GM10847 (cell line): ENCODE results near the gene PGK1.
A peak's percentile ranks its signal among the peaks of the same experiment; 100 is the strongest.

ENCODE experiments used
- POLR2A ChIP-seq: IDR thresholded peaks from 2 replicates; pipeline ENCODE4 v1.6.1; 2011; ENCODE audit not compliant: insufficient read length; ENCODE audit errors: extremely low read depth

The PGK1 gene

DNA sequence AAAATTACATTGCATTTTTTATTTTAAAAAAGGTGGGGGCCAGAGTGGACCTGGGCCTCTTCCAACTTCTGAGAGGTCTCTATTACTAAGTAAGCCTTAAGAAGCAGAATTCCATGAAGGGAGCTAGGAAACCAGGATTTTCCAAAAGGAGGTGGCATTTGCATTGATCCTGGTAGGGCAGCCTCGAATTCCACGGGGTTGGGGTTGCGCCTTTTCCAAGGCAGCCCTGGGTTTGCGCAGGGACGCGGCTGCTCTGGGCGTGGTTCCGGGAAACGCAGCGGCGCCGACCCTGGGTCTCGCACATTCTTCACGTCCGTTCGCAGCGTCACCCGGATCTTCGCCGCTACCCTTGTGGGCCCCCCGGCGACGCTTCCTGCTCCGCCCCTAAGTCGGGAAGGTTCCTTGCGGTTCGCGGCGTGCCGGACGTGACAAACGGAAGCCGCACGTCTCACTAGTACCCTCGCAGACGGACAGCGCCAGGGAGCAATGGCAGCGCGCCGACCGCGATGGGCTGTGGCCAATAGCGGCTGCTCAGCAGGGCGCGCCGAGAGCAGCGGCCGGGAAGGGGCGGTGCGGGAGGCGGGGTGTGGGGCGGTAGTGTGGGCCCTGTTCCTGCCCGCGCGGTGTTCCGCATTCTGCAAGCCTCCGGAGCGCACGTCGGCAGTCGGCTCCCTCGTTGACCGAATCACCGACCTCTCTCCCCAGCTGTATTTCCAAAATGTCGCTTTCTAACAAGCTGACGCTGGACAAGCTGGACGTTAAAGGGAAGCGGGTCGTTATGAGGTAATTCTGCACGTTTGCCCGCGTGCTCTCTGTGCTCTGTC is at the start of gene PGK1:
Gene PGK1, plus strand, starts transcription at position 626 of the 824 bp plus-strand sequence. Its CDS starts 93 bp downstream, at position 719.
- TF ChIP-seq POLR2A, result peak; percentile 58

DNA sequence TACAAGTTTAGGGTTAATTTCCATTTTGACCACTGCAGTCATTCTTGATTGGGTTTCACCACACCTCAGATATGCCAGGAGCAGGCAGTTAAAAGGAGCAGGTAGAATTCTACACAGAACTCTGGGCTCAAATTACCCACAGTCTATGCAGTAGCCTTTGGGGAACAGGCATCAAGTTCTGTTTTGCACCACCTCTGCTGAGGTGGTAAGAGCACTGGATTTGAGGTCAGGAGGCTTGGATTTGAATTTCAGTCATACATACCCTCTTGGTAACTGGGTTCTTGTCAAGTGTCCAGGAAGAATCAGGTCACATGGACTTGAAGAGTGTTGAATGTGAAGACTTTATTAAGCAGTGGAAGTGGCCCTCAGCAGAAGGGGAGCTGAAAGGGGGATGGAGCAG is 40.4 kb upstream of the PGK1 start:
- TF ChIP-seq POLR2A, result no peak

DNA sequence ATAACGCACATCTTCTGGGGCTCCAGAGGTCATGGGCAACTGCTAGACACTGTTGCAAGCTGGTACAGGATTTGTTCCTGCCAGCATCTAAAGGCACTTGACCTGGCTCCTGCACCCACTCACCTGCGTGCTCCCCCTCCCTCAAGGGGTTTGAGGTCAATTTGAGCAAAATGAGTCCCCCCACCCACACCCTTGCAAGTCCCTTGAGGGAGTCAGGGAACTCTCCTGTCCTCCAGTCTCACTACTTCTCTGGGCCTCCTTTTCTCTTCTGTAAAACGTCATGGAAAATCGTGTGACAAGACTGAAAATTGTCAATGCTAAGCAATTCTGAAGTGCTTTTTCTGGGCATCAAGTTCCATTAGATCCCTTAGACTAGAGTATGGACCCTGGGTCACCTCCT is 39.9 kb upstream of the PGK1 start:
- TF ChIP-seq POLR2A, result no peak

DNA sequence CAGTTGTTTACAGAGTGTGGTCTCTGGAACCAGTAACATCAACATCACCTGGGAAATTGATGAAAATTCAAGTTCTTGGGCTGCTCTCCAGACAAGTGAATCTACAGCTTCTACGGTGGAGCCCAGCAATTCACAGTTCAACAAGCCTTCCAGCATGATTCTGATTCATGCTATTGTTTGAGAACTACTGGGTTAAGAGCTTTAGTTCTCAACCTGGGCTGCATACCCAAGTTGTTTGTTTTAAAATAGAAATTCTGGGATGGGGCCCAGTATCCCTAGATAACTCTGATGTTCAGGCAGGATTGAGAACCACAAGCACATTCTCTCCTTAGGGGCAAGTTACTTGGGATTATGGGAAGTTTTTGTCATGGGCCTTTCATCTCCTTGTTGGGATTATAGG is 37.9 kb upstream of the PGK1 start:
- TF ChIP-seq POLR2A, result no peak

DNA sequence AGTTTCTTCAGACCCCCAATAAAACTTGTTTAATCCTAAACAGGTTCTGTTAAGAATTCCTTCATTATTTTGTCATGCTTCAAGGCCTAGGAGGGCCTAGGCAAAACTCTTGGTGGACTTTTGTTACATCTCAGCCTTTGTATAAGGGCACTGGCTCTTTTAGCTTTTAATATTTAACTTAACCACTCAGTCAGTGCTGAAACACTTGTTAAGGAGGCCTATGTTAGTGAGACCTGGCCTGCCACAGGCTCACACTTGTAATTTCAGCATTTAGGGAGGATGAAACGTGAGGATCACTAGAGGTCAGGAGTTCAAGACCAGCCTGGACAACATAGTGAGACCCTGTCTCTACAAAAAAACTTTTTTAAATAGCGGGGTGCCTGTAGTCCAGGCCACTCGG is 32.7 kb upstream of the PGK1 start:
- TF ChIP-seq POLR2A, result no peak

DNA sequence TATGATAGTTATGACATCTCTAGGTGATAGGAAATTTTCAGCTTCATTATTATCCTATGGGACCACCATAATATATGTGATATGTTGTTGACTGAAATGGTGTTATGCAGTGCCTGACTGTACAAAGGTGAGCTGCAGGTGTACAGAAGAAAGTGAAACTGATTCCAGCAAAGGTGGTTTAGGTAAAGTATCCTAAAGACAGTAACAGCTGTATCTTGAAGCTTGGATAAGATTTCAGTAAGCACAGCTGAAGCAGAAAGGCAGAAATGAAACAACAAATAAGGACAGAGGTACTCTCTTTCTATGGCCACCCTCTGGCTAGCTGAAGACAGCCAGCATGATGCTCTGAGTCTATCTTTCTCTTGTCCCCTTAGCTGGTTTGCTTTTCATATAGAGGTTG is 30.0 kb upstream of the PGK1 start:
- no peak for TF ChIP-seq POLR2A

DNA sequence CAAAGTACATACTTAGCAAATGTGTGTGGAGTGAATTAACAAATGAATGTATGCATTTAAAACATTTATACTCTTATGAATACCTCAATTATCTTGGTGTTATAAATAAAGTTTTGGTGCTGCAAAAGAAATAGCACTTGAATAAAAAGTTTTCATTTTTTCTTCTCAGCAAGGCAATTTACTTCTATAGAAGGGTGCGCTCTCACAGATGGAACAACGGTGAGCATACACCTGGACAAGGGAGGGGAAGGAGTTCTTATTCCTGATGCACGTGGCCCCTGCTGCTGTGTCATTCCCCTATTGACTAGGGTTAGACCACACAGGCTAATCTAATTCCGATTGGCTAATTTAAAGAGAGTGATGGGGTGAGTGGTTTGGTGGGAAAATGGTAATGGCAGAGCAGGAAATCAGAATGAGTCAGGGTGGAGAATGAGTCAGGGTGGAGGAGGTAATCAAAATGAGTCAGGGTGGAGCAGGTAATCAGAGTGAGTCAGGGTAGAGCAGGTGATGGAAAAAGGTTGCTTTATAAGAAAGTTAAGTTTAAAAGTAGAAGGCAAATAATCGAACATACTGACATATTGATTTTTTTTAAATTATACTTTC is 28.2 kb upstream of the PGK1 start:
- no peak for TF ChIP-seq POLR2A

DNA sequence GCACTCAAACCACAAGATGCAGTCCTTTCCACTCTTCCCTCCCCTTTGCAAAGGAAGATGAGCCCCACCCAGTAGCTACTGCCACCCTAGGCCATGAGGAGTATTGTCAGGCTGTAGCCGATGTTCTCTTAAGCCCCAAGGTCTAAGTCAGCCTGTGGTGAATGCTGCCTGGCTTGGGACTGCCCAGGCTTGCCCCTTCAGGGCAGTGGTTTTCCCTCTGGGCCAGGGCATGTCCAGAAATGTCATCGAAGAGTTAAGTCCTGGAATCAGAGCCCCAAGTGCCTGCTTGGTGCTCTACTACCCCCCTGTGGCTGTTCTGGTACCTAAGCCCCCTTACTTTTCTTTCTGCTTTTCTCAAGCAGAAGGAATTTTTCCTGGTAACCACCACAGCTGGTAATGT is 11.8 kb upstream of the PGK1 start:
- TF ChIP-seq POLR2A, result no peak

DNA sequence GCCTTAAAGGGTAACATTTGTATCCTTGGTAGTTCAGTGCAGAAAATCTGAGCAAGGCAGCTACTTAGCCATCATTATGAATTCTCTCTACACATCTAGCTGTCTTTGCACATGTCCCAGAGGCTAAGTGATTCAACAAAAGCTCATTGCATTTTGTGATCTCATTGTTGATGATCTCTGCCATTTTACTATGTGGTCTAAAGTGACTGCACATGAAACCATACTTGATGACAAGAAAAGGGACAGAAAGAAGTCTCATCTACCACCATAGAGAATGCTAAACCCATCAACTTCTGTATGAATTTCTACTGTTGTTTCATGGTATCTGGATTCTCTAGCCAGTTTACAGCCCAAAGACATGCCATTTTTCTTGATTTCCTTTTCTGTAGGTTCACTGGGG is 5.9 kb upstream of the PGK1 start:
- TF ChIP-seq POLR2A, result no peak

DNA sequence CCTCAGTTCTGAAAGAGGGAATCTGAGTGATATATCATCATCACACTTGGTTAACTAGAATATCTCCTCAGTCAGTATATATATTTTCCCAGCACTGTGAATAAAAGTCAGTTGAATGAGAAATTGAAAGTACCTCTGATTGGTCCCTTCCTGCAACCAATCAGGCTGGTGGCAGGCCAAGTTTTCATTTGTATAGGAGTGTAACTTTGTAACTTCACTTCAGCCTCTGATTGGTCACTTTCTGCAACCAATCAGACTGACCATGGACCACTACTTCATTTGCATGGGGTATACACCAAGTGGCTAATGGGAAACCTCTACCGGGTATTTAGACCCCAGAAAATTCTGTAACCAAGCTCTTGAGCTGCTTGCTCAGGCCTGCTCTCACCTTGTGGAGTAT is 2.0 kb upstream of the PGK1 start:
- no peak for TF ChIP-seq POLR2A

DNA sequence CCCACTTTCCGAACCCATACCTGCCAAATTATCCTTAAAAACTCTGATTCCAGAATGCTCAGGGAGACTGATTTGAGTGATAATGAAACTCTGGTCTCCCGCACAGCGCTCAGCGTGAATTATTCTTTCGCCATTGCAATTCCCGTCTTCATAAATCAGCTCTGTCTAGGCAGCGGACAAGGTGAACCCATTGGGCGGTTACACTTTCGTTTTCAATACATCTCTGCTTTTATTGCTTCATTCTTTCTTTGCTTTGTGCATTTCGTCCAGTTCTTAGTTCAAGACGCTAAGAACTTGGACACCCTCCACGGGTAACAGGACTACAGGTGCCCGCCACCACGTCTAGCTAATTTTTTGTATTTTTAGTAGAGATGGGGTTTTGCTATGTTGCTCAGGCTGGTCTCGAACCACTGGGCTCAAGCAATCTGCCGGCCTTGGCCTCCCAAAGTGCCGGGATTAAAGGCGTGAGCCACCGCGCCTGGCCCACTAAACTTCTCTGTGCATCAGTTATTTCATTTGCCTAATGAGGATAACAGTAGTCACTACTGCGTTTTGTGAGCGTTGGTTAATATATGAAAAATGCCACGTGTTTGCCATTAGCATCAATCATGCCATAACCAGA is 936 bp upstream of the PGK1 start:
- no peak for TF ChIP-seq POLR2A

DNA sequence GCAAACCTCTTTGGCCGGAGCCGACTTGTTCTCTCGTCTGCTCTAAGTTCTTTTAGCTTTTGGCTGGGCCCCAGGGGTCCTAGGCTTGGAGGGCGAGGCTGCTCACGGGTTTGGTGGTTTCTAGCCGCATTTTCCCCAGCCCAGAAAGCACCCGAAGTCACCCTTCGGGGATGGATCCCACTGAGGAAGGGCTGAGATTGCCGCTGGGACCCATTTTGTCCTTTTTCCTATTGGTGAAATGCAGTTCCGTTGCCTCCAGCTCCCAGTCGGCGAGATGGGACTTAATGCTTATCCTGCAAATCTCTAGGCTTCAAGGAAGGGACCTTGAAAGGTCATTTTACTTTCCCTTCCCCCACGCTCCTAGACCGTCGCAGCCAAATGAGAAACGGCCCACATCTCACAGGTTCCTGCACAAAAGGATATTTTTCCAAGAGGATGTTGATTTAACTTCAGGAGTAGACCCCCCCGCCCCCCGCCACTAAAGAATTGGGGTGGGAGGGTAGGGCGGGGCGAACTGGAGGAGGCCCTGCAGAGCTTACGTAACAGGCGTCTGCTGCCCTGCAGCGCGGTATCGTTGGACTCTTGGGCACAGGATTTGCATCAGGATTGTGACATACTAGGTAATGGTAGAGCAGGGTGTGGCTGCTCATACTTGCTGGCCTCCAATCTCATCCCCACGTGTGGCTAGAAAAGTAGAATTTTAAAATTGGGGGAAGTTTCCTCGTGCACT is 564 bp downstream of the PGK1 start:
- no peak for TF ChIP-seq POLR2A

DNA sequence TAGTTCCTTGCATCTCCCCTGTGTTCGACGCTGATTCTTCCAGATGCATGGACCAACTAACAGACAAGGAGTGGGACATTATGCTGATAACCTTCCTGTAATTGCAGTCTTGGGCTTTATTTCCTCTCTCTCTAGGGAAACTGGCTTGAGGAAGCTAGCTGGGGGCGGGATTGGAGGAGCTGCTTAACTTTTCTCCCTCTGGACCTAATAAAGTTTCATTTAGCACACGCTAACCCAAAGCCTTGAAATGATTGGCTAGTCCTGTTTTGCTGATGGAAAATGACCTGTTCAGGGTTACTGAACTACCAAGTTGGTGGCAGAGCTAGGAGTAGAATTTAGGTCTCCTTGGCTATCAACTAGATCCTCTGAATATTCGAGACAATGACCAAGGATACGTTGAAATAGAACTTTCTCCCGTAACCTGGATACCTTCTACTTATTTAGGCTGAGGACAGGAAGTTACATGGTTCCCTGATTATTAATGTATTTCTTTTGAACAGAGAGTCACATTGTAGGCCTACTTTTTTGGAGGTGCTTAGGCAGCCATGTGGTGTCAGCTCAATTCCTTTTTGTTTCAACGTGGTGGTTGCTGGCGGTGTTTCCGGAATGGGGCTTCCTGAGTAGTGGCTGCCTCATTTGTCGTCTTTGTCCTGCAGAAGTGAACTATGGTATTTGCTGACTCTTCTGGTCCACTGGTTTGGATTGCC is 2.0 kb downstream of the PGK1 start:
- TF ChIP-seq POLR2A, result no peak

DNA sequence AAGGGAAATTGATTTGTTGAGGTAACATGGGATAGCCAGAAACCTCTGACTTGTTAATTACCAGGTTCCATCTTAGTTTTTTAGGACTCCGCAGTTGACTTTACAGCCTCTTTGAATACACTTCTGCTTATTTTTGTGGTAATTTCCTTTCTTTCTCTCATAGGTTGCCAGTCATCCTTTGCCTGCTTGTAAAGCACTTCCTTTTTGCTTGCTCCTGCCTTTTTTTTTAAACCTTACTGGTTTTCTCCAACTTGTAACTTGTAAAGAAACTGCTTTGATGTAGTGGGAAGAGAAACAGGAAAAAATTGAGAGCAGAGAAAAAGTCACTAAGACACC is 2.6 kb downstream of the PGK1 start:
- TF ChIP-seq POLR2A, result no peak

DNA sequence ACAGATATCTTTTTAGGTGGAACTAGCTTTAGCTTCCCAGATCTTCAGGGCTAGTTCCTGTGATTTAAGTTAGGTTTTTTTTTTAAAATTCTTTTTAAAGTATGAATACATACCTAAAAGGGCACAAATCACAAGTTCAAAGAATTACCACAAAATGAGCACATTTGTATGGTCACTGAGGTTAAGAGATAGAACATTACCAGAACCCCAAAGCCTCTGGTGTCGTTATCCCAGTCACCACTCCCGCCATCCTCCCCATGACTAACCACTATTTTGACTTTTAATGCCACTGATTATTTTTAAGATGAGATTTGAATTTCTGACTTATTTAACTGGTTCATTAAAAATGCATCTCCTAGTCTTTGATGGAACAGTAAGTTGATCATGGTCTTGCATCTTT is 5.4 kb downstream of the PGK1 start:
- no peak for TF ChIP-seq POLR2A
